Stimulated activated CD4-positive, alpha-beta T cell treated with anti-CD3 and anti-CD28 coated beads, Interleukin-15, amount 100 ng/mL, for 24 hours (primary cell): ENCODE measurements around the gene PATJ.
A peak's percentile ranks its signal among the peaks of the same experiment; 100 is the strongest.
"Not testable (repeated sequence)": the region's sequence is repeated elsewhere in the genome, so short reads cannot be mapped to it uniquely, and the experiment has no call there.

Source experiments
- DNase-seq: peaks from one replicate; pipeline ENCODE4 v3.0.0-alpha.2; 2020

Gene PATJ

GRCh38 chr1:62109124-62109523 lies 366.8 kb downstream of the PATJ start:
- DNase-seq: no peak

GRCh38 chr1:62110198-62110817 lies 368.0 kb downstream of the PATJ start:
- DNase-seq: no peak

GRCh38 chr1:62111084-62111483 lies 368.8 kb downstream of the PATJ start:
- DNase-seq: no peak

GRCh38 chr1:62113507-62113906 lies 371.2 kb downstream of the PATJ start:
- no peak for DNase-seq

- no peak for DNase-seq
These were observed 374.9 kb downstream of the PATJ start for GRCh38 chr1:62117018-62117750.

- DNase-seq: no peak
These were observed 384.5 kb downstream of the PATJ start for GRCh38 chr1:62126579-62127290.

- no peak for DNase-seq
These were observed 386.5 kb downstream of the PATJ start for GRCh38 chr1:62128745-62129144.

GRCh38 chr1:62131093-62131725 lies 388.9 kb downstream of the PATJ start:
- peak; percentile 12 for DNase-seq

- DNase-seq: no peak
These were observed 395.7 kb downstream of the PATJ start for GRCh38 chr1:62138029-62138428.

GRCh38 chr1:62139410-62139809 lies 397.1 kb downstream of the PATJ start:
- no peak for DNase-seq

- no peak for DNase-seq
These were observed 398.4 kb downstream of the PATJ start for GRCh38 chr1:62140666-62141065.

- no peak for DNase-seq
These were observed 400.2 kb downstream of the PATJ start for GRCh38 chr1:62142496-62142895.

- peak; percentile 35 for DNase-seq
These were observed 402.1 kb downstream of the PATJ start for GRCh38 chr1:62144238-62144831.

- no peak for DNase-seq
These were observed 417.7 kb downstream of the PATJ start for GRCh38 chr1:62159940-62160348.

GRCh38 chr1:62161711-62162110 lies 419.4 kb downstream of the PATJ start:
- DNase-seq: no peak

GRCh38 chr1:62170380-62170779 lies 428.1 kb downstream of the PATJ start:
- not testable (repeated sequence) for DNase-seq

- peak; percentile 42 for DNase-seq
These were observed 433.4 kb downstream of the PATJ start for GRCh38 chr1:62175568-62176179.

- DNase-seq: no peak
These were observed 434.5 kb downstream of the PATJ start for GRCh38 chr1:62176597-62177312.

- DNase-seq: no peak
These were observed 435.3 kb downstream of the PATJ start for GRCh38 chr1:62177621-62178020.

- no peak for DNase-seq
These were observed 436.1 kb downstream of the PATJ start for GRCh38 chr1:62178372-62178771.

- DNase-seq: not testable (repeated sequence)
These were observed 437.8 kb downstream of the PATJ start for GRCh38 chr1:62180054-62180453.

- no peak for DNase-seq
These were observed 438.4 kb downstream of the PATJ start for GRCh38 chr1:62180639-62181038.
